Lung (tissue), 12 donors: ENCODE data around the gene IL7R. TPM values are rescaled to one million over a fixed set of nuclear protein-coding genes. Genes with fewer than 3 reads are reported as not detected.

Experiments
- ATAC-seq: fragments of 200-7000 bp; cut with Tn5 transposase; one replicate; pipeline ENCODE4 v1.9.1; 2020; ENCODE audit warnings: moderate number of reproducible peaks; ENCODE audit not compliant: insufficient read depth, low FRiP score
- DNase-seq, 3 donors: peaks; one replicate each; pipeline ENCODE4 v3.0.0-alpha.2; 2013 to 2017
- H3K27ac ChIP-seq, 2 donors: one replicate each; pipeline ENCODE4 v1.5.1; 2013; ENCODE audit warnings: mild to moderate bottlenecking in 2 of 2, moderate library complexity in 2 of 2, control low read depth in 1 of 2, inconsistent platforms in 1 of 2, low read depth in 1 of 2, low read length in 1 of 2
- H3K27me3 ChIP-seq, 3 donors: one replicate each; pipeline ENCODE4 v1.5.1; 2013; ENCODE audit warnings: low read length in 2 of 3; ENCODE audit not compliant: control insufficient read depth in 3 of 3, insufficient read depth in 3 of 3
- H3K36me3 ChIP-seq, 4 donors: one replicate each; pipeline ENCODE4 v1.5.1; 2013; ENCODE audit warnings: low read length in 4 of 4, mild to moderate bottlenecking in 1 of 4, moderate library complexity in 1 of 4; ENCODE audit not compliant: control insufficient read depth in 4 of 4, insufficient read depth in 4 of 4
- H3K4me1 ChIP-seq, 5 donors: one replicate each; pipeline ENCODE4 v1.5.1; 2013; ENCODE audit warnings: low read length in 5 of 5, mild to moderate bottlenecking in 2 of 5, moderate library complexity in 1 of 5; ENCODE audit not compliant: control insufficient read depth in 5 of 5, insufficient read depth in 5 of 5
- H3K4me3 ChIP-seq: one replicate; pipeline ENCODE4 v1.5.1; 2013; ENCODE audit warnings: mild to moderate bottlenecking, control low read depth, moderate library complexity
- H3K9ac ChIP-seq, 2 donors: one replicate each; pipeline ENCODE4 v1.5.1; 2013; ENCODE audit warnings: low read length in 2 of 2, control low read depth in 1 of 2; ENCODE audit not compliant: insufficient read depth in 1 of 2
- H3K9me3 ChIP-seq, 4 donors: one replicate each; pipeline ENCODE4 v1.5.1; 2013; ENCODE audit warnings: low read length in 3 of 4, mild to moderate bottlenecking in 1 of 4, moderate library complexity in 1 of 4; ENCODE audit not compliant: control insufficient read depth in 4 of 4, insufficient read depth in 3 of 4
- CTCF ChIP-seq: IDR thresholded peaks from 2 replicates; pipeline ENCODE4 v1.5.1; 2012; ENCODE audit warnings: mild to moderate bottlenecking; ENCODE audit errors: control extremely low read depth, extremely low read depth
- WGBS, 2 donors: extraction: QIAGEN DNeasy Blood & Tissue Kit; methylation state at CpG; one replicate each; pipeline ENCODE4 v1.1.7; 2013; 5-methylcytosine and 5-hydroxymethylcytosine counted together
- polyA plus RNA-seq, 2 donors: library from polyadenylated mRNA; stranded (reverse); fragments of 200-250 nt; gene quantifications; one replicate each; pipeline ENCODE4 v1.2.1, GENCODE V29; 2013
- total RNA-seq, 2 donors: library from RNA; depleted of rRNA in 1 of 2; stranded (reverse); fragments of >200 nt in 1 of 2; gene quantifications; one replicate each; pipeline ENCODE4 v1.2.1, GENCODE V29; 2014 to 2021
- donor health status: control.
- donor health status: control.
- donor health status: Bipolar disorder and iron deficiency.
- donor health status: healthy.
- donor health status: DM: yes; HTN: yes; CAD: no.

The IL7R gene
- total and polyA plus RNA-seq, 4 donors: 10.9 to 120 (median 67.7) TPM

DNA sequence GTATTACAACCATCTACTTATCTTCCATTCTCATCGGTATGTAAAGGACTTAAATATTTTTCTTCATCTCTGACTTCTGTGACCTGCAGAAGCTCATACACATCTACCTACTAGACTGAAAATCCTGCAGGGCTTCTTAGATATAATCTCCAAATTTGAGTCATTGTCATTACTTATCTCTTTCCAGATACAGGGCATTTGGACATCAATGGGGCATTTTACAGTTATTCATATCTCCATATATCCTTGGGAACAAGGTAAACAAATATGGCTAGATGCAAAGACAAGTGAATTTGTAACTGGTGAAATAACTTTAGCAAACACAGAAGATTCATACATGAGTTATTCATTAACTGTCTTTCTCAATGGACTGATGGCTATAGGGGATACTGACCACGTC, 37.7 kb upstream of the IL7R start:
- Histone ChIP-seq H3K27ac (no peak overlapping the region), H3K4me1 (no peaks in the 10 kb centered on the region), H3K36me3 (no peaks in the 10 kb centered on the region), H3K4me3 (no peak overlapping the region), H3K9me3 (peaks cover 0 to 5% (median 0%) of the 10 kb centered on the region in 4 donors), H3K27me3 (peaks cover 0 to 2% (median 0%) of the 10 kb centered on the region in 3 donors), H3K9ac (no peak overlapping the region)
- no peak for ATAC-seq
- no peak for TF ChIP-seq CTCF
- DNase-seq: no peak
- WGBS, 2 donors: 90 to 93% methylated on average over 2 of the region's 2 CpGs

DNA sequence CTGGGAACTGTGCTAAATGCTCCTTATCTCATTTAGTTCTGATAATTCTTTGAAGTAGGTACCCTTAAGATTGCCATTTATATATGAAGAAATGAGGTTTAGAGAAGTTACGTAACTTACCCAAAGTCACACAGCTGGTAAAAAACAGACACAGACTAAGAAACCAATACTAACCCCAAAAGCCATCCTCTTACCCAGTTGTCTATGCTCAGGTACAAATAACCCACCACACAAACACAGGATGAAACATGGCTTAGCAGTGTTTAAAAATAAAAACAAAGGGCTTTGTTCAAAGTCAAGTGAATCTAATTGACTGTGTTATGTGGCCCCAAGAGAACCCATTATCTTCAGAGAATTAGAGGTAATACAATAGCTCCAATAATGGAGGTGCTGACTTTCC, 37.0 kb upstream of the IL7R start:
- peaks cover 0 to 2% (median 0%) of the 10 kb centered on the region in 3 donors for H3K27me3 ChIP-seq
- WGBS, 2 donors: 82 to 86% methylated on average over 1 of the region's 1 CpG
- no peaks in the 10 kb centered on the region for H3K36me3 ChIP-seq
- no peak for DNase-seq
- H3K4me1 ChIP-seq: no peaks in the 10 kb centered on the region
- no peak overlapping the region for H3K27ac ChIP-seq
- no peak overlapping the region for H3K4me3 ChIP-seq
- no peak for ATAC-seq
- no peak for TF ChIP-seq CTCF
- peaks cover 0 to 5% (median 0%) of the 10 kb centered on the region in 4 donors for H3K9me3 ChIP-seq
- no peak overlapping the region for H3K9ac ChIP-seq

DNA sequence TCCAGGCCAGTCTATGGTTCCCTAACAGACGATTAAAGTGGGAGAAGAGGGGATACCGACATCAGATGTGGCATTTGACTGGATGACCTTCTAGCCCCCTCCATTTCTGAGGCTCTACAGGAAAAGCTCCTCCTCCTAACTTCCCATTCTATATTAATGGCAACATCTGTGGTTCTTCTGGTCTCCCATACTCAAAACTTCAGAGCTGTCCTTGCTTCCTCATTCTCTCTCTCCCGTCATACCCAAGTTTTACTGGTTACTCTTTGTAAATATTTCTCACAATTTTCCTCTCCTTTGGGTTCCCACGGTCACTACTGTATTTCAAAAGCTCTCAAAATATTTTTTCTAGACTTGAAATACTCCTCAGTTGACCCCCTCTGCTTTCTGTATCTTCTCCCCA, 36.0 kb upstream of the IL7R start:
- Histone ChIP-seq H3K4me3 (no peak overlapping the region), H3K27me3 (peaks cover 0 to 2% (median 0%) of the 10 kb centered on the region in 3 donors), H3K9me3 (peaks cover 0 to 1% (median 0%) of the 10 kb centered on the region in 4 donors), H3K36me3 (no peaks in the 10 kb centered on the region), H3K4me1 (no peaks in the 10 kb centered on the region), H3K27ac (no peak overlapping the region), H3K9ac (no peak overlapping the region)
- TF ChIP-seq CTCF: no peak
- ATAC-seq: no peak
- WGBS, 2 donors: 36 to 63% methylated on average over 4 of the region's 4 CpGs
- no peak for DNase-seq

- Histone ChIP-seq H3K9ac (no peak overlapping the region), H3K27ac (no peak overlapping the region), H3K36me3 (no peaks in the 10 kb centered on the region), H3K4me1 (no peaks in the 10 kb centered on the region), H3K27me3 (peaks cover 0 to 2% (median 0%) of the 10 kb centered on the region in 3 donors), H3K9me3 (no peaks in the 10 kb centered on the region), H3K4me3 (no peak overlapping the region)
- ATAC-seq (no peak), DNase-seq (no peak)
- no peak for TF ChIP-seq CTCF
- 86 to 88% methylated on average over 2 of the region's 2 CpGs for WGBS, 2 donors
Measured at GRCh38 chr5:35821513-35821912, 35.2 kb upstream of the IL7R start.
